Renal cortical epithelial cell (primary cell): ENCODE measurements around the gene HOXA5. TPM values are rescaled to one million over a fixed set of nuclear protein-coding genes. Genes with fewer than 3 reads are reported as not detected.

Experiments used
- DNase-seq: peaks from one replicate; pipeline ENCODE4 v3.0.0-alpha.2; 2011; ENCODE audit warnings: low read depth
- total RNA-seq: library from RNA; depleted of rRNA; stranded (reverse); fragments of >200 nt; gene quantifications from 2 replicates; pipeline ENCODE4 v1.2.3, GENCODE V29; 2014

HOXA5 gene
- total RNA-seq, 1 donor from 2014 or later, result 34.2 TPM

DNA sequence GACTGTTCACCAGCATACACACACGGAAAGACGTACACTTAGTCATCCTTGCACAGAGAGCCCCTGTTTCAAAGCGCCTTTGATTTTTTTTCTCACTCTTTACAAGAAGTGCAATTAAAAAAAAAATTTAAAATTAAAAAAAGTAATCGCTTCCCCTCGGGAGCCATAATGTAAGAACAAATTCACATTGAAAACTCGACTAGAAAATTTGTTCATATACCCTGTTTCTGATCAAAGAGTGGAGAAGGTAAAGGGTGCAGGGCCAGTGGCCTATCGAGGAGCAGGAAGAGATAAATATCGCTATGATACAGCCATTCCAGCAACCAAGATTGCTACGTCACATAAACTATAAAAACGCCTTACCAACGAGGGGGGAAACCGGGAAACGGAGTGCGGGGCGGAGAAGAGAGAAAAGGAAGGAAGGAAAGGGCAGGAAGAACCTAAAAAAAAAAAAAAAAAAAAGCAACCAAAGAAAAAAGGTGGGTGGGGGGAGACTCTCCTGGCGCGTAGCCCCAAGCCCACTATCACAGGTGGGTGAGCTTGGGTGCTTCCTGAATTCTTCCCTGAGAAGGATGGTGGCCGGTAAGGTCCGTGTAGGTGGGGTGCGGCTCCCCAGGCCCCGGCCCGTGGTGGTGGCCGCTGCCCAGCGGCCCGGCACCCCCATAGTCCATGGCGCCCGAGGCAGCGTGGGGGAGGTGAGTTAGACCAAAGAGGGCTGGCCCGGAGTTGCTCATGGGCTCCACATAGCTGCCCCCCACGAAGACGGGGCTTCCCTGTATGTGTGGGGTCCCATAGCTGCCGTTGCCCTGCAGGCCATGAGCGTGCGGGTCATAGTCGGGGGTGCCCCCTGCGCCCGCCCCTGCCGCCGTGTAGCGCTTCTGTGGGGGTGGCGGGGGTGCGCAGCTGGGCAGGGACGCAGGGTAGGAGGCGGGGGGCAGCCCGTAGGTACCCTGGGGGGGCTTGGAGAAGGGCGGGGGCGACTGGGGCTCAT lies 35.8 kb downstream of the HOXA5 start:
- no peak for DNase-seq

DNA sequence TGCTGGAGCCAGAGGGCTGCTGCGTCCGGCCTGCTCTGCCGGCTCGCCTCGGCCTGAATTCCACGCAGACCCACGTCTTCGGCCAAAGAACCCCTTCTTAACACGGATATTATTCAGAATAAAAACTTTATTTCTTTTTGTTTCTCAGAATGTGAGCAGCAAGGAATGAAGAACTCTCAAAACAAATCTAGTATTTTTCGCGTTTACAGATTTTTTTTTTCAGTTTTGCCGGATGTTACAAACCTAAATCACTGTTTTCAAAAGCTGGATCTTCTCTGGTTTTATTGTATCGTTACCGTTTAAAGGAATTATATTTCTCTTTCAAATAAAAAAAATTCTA lies 36.6 kb downstream of the HOXA5 start:
- no peak for DNase-seq

DNA sequence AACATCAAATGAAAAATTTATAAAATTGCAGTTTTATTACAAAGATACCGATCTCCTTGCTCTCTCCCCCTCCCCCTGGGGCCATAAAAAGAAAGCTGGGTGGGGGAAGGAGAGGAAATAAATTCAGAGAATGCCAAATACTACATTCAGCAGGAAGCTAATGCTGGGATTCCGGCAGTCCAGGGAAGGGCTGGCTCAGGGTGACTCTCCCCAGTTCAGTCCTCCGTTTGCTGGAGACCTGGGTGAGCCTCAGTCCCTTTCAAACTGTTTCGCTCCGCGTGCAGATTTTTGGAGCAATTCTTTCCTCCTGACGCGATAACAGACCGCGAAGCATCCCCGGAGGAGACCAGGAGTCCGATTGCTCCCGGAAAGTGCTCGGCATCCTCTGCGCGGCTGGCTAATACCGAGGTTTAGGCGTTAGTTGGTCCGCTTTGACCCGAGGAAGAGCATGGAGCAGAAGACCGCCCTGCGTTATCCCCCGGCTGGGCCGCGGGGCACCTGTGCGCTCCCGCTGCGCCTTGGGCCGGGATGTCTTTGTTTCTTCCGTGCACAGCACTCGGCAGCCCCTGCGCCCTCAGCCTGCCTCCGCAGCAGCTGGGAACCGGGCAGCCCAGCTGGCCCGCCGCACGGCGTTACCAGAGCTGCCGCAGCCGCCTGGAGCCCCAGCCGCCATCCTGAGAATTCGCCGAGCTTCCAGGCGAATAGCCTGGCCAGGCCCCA lies 37.1 kb downstream of the HOXA5 start:
- DNase-seq, result no peak

DNA sequence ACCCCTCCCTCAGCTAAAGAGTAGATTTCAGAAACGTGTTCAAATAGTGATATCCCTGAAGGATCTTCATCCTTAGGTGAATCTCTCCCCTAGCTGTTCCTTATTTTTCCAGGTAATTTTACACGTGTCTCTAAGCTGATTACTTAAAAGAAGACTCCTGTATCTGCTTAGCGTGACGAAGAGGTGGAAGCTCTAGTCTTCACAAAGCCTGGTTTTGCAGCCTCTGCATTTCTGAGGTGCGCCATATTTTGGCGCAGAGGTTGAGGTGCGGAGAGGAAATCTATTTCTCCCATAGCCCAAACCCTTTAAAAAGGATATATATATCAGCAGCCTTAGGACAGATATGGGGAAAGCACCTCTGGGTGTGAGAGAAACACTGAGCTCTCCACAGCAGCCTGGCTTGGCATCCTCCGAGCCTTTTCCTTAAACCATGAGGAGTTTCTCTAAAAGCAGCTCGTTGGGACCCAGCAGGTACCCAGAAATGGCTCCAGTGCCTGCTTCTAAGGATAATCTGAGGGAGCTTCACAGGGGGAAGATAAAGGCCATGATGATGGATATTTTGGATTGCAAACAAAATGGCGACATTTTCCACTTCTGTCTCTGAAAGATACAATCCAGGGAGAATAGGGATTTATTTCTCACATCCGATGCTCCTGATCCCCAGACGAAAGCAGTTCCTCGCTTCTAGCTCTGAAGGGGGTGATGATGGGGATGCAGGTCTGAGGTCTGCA lies 38.0 kb downstream of the HOXA5 start:
- DNase-seq, result no peak

DNA sequence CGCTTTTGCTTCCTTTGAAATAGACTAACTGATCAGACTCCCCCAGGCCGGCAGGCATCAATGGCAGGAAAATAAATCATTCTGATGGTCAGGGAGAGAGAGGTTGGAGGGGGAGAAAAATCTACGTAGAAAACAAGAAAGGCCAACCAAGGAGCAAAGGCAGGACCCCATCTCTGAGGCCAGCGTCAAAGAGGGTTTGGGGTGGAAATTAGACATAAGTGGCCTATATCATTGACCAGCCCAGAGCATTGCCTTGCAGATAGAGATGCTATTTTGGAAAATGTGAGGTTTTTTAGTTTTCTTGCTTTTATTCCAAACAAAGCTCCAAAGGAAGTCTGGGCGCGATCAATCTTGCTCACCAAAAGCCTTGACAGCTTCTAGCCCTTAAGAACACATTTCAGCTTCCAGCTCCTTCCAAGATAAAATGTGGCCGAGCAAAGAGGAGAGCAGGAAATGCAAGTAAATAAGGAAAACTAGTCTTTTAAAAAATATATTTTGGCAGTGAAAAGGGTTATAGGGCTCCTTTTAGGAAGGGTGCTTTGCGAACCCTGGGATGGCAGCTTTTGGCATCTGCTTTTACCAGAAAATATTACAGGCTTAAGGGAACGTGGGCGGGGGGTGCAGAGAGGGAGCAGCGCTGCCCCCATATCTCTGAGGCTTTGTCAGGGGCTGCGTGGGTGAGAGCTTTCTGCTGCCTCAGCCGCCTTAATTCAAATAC lies 39.0 kb downstream of the HOXA5 start:
- no peak for DNase-seq

DNA sequence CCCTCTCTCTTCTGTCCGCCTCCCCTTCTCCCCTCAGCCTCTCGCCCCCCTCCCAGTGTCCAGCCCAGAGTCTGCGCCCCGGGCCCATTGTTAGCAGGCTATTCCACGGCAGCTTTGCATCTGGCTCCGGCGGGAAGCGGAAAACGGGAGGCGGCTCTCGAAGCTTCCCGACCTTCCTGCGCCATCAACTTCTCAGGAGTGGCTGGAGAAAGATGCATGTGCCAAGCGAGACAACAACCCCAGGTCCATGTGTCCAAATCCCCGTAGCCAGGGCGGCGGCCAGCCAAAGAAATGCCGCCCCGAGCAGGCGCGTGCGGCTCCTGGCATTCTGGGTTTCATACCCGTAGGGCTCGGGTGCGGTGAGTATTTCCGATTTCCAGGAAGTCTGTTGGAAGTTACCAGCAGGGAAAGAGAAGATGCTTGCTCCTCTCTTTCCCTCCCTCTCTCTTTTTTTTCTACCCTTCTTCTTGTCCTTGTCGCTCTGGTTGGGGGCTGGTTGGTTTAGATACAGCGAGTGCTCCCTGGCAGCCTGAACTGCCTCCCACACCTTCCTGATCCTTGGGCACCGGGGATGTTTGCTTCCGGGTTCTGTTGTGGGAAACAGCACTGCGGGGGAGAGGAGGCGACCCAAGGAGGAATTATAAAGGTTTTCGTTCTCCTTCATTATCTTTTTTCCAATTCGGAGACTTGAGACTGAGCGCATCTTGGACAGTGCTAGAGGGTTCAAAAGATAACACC lies 39.8 kb downstream of the HOXA5 start:
- DNase-seq, result no peak

DNA sequence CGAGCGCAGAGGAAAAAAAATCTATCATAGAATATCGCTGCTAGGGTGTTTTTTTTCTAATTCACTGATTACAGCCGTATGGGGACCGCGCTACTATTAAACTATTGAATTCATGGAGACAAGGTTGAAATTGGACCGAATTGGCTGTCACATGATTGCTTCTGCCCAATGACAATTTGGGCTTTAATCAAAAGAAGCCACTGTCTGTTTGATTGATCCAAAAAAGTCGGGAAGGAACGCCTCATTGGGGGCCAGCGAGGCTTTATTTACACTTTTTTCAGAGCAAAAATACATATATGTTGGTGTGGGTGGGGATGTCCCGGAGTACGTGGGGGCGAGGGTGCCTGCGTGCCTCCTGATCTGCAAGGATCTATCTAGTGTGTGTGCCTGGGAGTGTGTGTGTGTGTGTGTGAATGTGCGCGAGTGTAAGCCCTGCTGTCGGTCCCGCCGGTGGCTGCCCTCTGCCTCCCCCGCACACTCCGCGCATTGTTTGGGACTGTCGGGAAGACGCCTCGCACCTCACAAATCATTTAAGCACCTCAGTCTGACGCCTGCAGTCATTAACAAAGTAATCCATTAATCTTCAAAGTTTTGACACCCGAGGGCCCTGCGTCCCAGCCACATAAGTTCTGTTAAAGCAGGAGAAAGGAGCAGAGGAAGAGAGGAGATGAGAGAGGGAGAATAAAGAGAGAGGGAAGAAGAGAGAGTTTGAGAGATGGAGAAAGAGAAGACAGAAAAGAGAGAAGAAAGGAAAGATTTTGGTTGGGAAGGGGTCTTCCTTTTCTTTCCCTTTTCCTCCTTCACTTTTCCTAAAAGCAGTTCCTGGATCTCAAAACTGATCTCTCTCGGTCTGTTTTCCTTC lies 40.7 kb downstream of the HOXA5 start, which contains the start of gene HOXA2:
Gene HOXA2 (minus strand): TSS at position 103 of the 862 bp plus-strand sequence. CDS start 183 bp downstream, outside the sequence.
- peak; percentile 71 for DNase-seq

DNA sequence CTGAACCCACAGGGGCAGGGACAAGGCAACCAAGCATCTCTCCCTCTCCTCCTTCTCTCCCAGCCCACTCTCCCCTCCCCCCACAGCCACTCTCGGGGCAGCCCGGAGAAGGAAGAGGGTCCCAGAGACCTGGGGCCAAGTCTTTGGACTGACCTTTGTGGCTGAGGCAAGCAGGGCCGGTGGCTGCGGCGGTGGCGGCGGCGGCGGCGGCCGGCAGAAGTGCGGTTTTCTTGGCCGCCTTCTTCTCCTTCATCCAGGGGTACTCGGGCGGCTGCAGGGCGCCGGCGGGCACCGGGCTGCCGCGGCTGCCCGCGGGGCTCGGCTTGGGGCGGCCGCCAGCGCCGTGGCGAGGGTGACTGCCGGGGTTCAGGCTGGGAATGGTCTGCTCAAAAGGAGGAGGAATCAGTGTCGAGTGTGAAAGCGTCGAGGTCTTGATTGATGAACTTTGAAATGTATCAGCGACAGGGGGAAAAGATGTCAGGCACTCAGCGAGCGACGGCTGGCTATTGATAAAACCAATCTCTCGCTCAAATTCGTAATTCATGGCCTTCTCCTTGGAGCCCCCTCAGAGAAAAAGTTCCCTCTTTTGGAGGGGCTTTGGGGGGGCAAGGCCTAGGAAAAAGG lies 41.4 kb downstream of the HOXA5 start:
- no peak for DNase-seq

DNA sequence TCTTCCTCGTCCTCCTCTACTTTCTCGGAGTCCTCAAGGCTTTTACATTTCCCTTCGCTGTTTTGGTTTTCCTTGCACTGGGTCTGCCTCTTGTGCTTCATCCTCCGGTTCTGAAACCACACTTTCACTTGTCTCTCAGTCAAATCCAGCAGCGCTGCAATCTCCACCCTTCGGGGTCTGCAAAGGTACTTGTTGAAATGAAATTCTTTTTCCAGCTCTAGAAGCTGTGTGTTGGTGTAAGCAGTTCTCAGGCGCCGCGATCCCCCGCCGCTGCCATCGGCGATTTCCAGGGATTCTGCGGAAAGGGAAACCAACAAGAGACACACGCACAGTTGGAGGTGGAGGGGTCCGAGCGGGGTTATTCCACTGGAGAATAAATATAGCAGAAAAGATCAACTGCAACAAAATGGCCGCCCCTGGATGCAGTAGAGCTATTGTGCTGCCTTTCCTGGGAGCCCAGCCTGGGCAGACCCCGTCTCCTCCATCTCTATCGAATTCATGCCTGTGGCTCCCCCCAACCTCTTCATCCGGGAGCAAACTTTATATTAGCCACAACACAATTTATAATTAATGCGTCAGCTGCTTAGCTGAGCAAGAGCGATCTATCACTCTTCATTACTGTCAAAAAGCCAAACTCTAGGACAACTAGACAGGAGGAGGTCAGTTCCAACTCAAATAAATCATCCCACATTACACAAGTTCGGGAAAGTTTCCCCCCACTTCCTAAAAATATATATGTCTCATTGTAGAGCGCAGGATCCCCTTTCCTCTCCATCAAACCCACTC lies 42.1 kb downstream of the HOXA5 start:
- no peak for DNase-seq

DNA sequence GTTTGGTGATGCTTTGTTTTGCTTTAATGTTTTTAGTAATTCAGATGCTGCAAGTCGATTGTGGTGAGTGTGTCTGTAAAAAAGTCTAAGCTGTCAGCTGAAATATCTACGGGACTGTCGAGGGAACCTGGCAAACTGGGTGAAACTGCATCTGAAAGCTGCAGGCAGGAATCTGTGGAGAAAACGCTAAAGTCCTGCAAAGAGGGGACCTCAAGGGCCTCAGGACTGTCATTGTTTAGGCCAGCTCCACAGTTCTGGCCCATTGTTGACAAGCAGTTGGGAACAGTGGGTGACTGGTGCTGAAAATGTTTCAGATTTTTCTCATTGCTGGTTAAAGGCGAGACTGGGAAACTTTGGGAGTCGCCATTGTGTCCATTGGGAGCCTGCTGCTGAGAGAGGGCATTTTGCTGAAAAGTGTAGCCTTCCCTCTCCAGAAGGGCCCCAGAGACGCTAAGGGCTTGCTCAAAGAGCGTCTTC lies 42.7 kb downstream of the HOXA5 start:
- DNase-seq, result no peak

DNA sequence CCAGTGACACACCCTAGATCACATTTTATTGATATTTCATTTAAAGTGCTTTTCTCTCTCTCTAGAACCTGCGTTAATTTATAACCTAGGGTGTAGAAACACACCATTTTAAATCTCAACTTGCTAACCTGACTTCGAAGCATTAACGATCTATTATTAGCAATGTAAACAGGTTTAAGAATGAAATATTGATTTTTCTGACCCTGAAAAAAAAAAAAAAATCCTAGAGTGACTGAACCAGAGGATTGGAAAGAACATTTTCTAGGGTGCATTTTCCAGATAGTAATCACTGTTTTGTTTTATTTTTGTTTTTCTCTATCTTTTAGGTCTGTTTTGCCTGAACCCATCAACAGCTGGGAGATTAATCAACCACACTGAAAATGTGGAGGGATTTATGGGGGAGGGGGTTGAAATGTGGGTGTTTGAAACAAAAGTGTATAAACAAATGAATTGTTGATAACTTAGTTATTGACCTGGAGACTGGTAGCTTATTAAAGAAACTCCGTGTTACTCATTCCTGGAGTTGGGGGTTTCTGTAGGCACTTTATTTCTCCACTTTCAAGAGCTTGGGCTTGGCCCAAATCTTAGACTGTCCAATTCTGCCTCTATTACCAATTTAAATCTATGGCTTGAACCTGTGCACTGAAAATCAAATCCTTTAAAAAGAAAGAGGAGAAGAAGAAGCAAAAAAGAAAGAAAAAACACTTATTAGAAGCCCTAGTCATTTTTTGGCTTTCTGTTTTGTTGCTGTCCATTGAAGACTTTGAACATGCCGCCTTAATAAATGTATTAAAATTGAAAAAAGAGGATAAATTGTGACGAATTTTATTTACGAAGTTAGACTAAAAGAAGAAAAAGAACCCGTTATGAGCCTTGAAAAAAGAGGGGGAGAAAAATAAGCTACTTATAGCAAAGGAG lies 43.8 kb downstream of the HOXA5 start:
- no peak for DNase-seq

DNA sequence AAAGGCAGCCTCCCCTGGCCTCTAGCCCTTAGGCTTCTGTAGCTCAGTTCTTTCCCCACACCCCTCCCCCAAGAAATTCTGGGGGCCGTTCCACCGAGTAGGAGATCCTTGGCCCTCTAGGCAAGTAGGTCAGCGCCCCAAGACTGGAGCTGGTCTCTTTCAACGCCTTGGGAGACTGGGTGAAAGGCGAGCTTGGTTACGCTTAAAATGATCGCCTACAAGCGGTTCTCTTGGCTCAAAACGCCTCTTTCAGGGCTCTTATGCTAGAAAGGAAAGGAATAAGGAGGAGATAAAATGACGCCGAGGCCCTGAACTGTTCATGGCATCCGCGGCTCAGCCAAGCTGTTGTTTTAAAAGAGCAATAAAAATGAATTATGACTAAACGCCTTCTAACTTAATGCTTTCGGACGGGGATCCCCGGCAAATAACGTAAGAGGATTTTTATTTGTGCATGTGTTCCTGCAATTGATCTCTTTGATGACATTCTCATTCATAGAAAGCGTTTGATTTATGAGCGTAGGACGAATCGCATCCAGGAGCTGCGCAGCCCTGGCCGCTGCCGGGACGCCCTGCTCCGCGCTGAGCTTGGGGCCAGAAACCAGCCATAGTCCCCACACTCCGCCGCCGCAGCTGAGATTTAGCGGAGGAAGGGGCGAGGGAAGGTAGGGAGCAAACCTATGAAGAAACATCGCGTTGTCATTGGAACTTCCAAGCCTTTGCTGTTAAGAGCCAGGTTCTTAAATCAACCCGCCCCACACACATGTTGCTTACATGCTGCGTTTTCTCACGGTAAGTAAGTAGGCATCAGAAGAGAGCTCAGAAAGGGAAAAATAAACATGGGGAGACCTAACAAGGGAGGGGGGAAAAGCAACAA lies 44.7 kb downstream of the HOXA5 start:
- DNase-seq, result peak; percentile 68

DNA sequence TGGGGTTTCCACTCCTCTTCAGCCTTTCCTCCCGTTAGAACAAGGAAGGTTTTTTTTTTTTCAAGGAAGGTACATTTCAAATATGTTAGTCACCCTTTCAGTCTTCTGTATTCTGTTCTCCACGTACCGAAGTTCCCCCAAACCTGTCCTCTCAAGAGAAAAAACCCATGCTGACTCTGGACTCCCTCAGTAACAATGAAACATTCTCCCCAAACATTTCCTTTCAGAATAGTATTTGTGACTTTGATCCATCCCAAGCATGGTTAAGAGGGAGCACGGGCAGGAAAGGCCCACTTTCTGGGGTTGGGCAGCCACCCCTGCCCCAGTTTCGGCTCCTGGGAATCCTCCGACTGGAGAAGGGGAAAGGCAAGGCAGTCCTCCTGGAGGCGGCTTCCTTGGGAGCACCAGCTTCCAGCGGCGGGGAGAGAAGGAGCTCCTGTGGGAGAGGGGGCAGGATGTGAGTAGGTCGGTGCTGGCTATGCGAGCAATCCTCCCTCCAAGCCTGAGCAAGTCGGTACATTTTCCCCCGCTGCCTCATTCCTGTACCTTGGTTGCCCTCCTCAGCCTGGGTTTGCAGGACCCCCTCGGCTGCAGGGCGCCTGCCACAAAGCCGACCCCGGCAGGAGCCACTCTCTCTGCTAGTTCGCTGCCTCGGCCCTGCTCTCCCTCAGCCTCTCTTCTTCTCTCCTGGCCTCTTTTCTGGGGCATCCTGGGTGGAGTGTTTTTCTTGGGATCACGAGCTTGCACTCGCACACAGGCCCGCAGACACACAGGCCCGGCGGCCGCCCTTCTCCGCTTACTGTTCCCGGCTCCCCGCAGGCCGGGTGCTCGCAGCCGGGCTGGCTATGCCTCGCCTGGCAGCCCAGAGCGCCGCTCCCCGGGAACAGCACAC lies 45.5 kb downstream of the HOXA5 start:
- peak; percentile 69 for DNase-seq

DNA sequence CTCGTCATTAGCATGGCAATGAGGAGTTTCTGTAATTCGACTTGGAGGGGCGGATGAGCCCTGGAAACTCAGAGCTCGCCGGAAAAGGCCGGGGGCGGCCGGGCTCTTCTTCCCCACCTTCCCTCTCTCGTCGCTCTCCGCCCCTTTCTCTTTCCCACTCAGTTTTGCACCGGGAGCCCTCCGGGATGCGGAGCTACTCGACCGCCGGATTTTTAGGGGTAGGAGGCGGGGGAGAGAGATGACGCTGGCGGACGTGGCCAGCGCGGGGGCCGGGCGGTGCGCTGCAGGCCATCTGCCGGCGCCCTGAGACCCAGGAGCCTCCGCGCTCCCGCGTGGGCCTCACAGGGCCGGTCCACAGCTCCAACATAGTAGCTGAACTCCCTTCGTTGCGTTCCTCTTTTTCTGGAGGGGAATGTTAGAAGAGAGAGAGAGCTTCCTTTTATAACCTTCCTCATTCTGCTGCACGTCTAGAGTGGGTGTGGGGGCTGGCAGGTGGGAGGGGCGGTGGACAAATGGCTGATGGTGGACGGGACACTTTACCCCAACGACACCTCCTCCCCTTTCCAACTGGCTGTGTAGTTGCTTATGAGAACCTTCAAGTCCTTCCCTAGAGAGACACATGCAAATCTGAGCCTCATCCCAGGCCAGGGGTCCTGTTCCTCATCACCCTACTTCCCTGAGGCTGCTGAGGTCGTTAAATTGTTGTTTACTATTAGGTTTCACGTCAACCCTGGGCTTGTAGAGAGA lies 46.5 kb downstream of the HOXA5 start:
- DNase-seq, result no peak
